Ectodermal cell (in vitro differentiated cells): ENCODE results near the gene NUCB1.
A peak's percentile ranks its signal among the peaks of the same experiment; 100 is the strongest.

Experiments used
- H3K27ac ChIP-seq: 2 replicates; pipeline ENCODE4 v1.7.0; 2013; ENCODE audit warnings: mild to moderate bottlenecking, low read depth, low read length; ENCODE audit not compliant: insufficient read depth, poor library complexity, severe bottlenecking
- H3K27me3 ChIP-seq: 2 replicates; pipeline ENCODE4 v1.7.0; 2013; ENCODE audit warnings: mild to moderate bottlenecking, low read length; ENCODE audit not compliant: insufficient read depth, control insufficient read depth, poor library complexity, severe bottlenecking
- H3K36me3 ChIP-seq: one replicate; pipeline ENCODE4 v1.7.0; 2013; ENCODE audit warnings: low read length; ENCODE audit not compliant: control insufficient read depth, insufficient read depth
- H3K4me1 ChIP-seq: one replicate; pipeline ENCODE4 v1.7.0; 2013; ENCODE audit warnings: low read length; ENCODE audit not compliant: control insufficient read depth, insufficient read depth
- H3K4me3 ChIP-seq: 2 replicates; pipeline ENCODE4 v1.7.0; 2013; ENCODE audit warnings: low read depth, low read length, control low read depth; ENCODE audit not compliant: insufficient read depth
- H3K9me3 ChIP-seq: 2 replicates; pipeline ENCODE4 v1.7.0; 2013; ENCODE audit warnings: mild to moderate bottlenecking, low read length, moderate library complexity; ENCODE audit not compliant: control insufficient read depth
- WGBS, 2 experiments: methylation state at CpG; one replicate each; pipeline ENCODE4 v1.1.7; 2013; ENCODE audit warnings: missing lambda C conversion rate in 2 of 2; 5-methylcytosine and 5-hydroxymethylcytosine counted together

NUCB1 gene

GRCh38 chr19:48933382-48933932 lies 33.3 kb downstream of the NUCB1 start, which contains the start of gene DHDH:
TSS of gene DHDH (plus strand) at chr19:48933699. CDS start at chr19:48933722, 23 bp downstream.
- Histone ChIP-seq H3K4me3 (peak within 1 kb of the TSS; percentile 48), H3K27ac (no peak within 1 kb of the TSS), H3K36me3 (no peaks in the 10 kb centered on the region), H3K27me3 (peaks cover 41% of the 10 kb centered on the region), H3K9me3 (no peaks in the 10 kb centered on the region), H3K4me1 (peaks cover 6% of the 10 kb centered on the region)
- 0 to 1% methylated on average over 43 of the region's 43 CpGs for WGBS, 2 experiments

GRCh38 chr19:48934837-48935236 lies 34.7 kb downstream of the NUCB1 start:
- Histone ChIP-seq H3K4me3 (no peak overlapping the region), H3K27ac (no peak overlapping the region), H3K36me3 (no peaks in the 10 kb centered on the region), H3K9me3 (no peaks in the 10 kb centered on the region), H3K4me1 (peaks cover 6% of the 10 kb centered on the region), H3K27me3 (peaks cover 41% of the 10 kb centered on the region)
- 78 to 87% methylated on average over 19 of the region's 19 CpGs for whole genome bisulfite sequencing, 2 experiments

GRCh38 chr19:48935864-48936263 lies 35.8 kb downstream of the NUCB1 start:
- no peaks in the 10 kb centered on the region for H3K36me3 ChIP-seq
- 96% methylated on average over 25 of the region's 25 CpGs for WGBS, 2 experiments
- peaks cover 41% of the 10 kb centered on the region for H3K27me3 ChIP-seq
- no peak overlapping the region for H3K4me3 ChIP-seq
- no peaks in the 10 kb centered on the region for H3K9me3 ChIP-seq
- H3K27ac ChIP-seq = no peak overlapping the region
- H3K4me1 ChIP-seq = peaks cover 6% of the 10 kb centered on the region

GRCh38 chr19:48938256-48938655 lies 38.1 kb downstream of the NUCB1 start:
- peaks cover 18% of the 10 kb centered on the region for H3K27me3 ChIP-seq
- H3K4me3 ChIP-seq = no peak overlapping the region
- 95 to 96% methylated on average over 7 of the region's 7 CpGs for WGBS, 2 experiments

GRCh38 chr19:48940902-48941301 lies 40.8 kb downstream of the NUCB1 start:
- no peaks in the 10 kb centered on the region for H3K4me1 ChIP-seq
- 89 to 95% methylated on average over 5 of the region's 5 CpGs for WGBS, 2 experiments
- no peaks in the 10 kb centered on the region for H3K27me3 ChIP-seq
- H3K4me3 ChIP-seq = no peak overlapping the region
- H3K9me3 ChIP-seq = no peaks in the 10 kb centered on the region
- no peak overlapping the region for H3K27ac ChIP-seq
- no peaks in the 10 kb centered on the region for H3K36me3 ChIP-seq

More at GRCh38 chr19:48938256-48938655, 38.1 kb downstream of the NUCB1 start:
- Histone ChIP-seq H3K36me3 (no peaks in the 10 kb centered on the region), H3K27ac (no peak overlapping the region), H3K9me3 (no peaks in the 10 kb centered on the region), H3K4me1 (no peaks in the 10 kb centered on the region)

- H3K4me3 ChIP-seq = no peak overlapping the region
- no peaks in the 10 kb centered on the region for H3K27me3 ChIP-seq
- no peak overlapping the region for H3K27ac ChIP-seq
- H3K36me3 ChIP-seq = no peaks in the 10 kb centered on the region
- WGBS, 2 experiments = 91 to 93% methylated on average over 6 of the region's 6 CpGs
- H3K9me3 ChIP-seq = no peaks in the 10 kb centered on the region
- H3K4me1 ChIP-seq = no peaks in the 10 kb centered on the region
Observed at GRCh38 chr19:48943081-48943480, 43.0 kb downstream of the NUCB1 start.

- H3K27ac ChIP-seq = no peak overlapping the region
Observed at GRCh38 chr19:48945415-48945814, 45.3 kb downstream of the NUCB1 start.

GRCh38 chr19:48945817-48946216 lies 45.7 kb downstream of the NUCB1 start:
- no peaks in the 10 kb centered on the region for H3K27me3 ChIP-seq
- H3K36me3 ChIP-seq = no peaks in the 10 kb centered on the region
- H3K4me1 ChIP-seq = no peaks in the 10 kb centered on the region
- 87 to 88% methylated on average over 2 of the region's 2 CpGs for WGBS, 2 experiments
- H3K4me3 ChIP-seq = no peak overlapping the region
- H3K9me3 ChIP-seq = no peaks in the 10 kb centered on the region
- no peak overlapping the region for H3K27ac ChIP-seq

More at GRCh38 chr19:48945415-48945814, 45.3 kb downstream of the NUCB1 start:
- H3K27me3 ChIP-seq = no peaks in the 10 kb centered on the region
- H3K9me3 ChIP-seq = no peaks in the 10 kb centered on the region
- H3K4me3 ChIP-seq = no peak overlapping the region
- no peaks in the 10 kb centered on the region for H3K4me1 ChIP-seq
- 92 to 94% methylated on average over 5 of the region's 5 CpGs for WGBS, 2 experiments
- H3K36me3 ChIP-seq = no peaks in the 10 kb centered on the region

GRCh38 chr19:48946463-48947257 lies 46.5 kb downstream of the NUCB1 start:
- H3K9me3 ChIP-seq = no peaks in the 10 kb centered on the region
- no peak overlapping the region for H3K27ac ChIP-seq
- no peaks in the 10 kb centered on the region for H3K36me3 ChIP-seq
- WGBS, 2 experiments = 80 to 82% methylated on average over 9 of the region's 9 CpGs
- no peaks in the 10 kb centered on the region for H3K27me3 ChIP-seq
- H3K4me1 ChIP-seq = no peaks in the 10 kb centered on the region
- no peak overlapping the region for H3K4me3 ChIP-seq

GRCh38 chr19:48947258-48947542 lies 47.1 kb downstream of the NUCB1 start:
- no peaks in the 10 kb centered on the region for H3K36me3 ChIP-seq
- no peaks in the 10 kb centered on the region for H3K4me1 ChIP-seq
- no peaks in the 10 kb centered on the region for H3K9me3 ChIP-seq
- H3K4me3 ChIP-seq = no peak overlapping the region
- no peak overlapping the region for H3K27ac ChIP-seq
- H3K27me3 ChIP-seq = no peaks in the 10 kb centered on the region
- 94 to 95% methylated on average over 3 of the region's 3 CpGs for WGBS, 2 experiments
